Nucleus accumbens (tissue), 56 donors: ENCODE measurements around the gene TRAK2.

Source experiments
- DNase-seq, 56 donors: peaks; one replicate each; lab custom pipeline; 2025; lab: John Stamatoyannopoulos, UW

Gene TRAK2

GRCh38 chr2:201419986-201420385 lies 31.3 kb downstream of the TRAK2 start:
- DNase-seq = no peak

GRCh38 chr2:201419057-201419635 lies 32.1 kb downstream of the TRAK2 start:
- no peak for DNase-seq

GRCh38 chr2:201415149-201415548 lies 36.1 kb downstream of the TRAK2 start:
- no peak for DNase-seq

GRCh38 chr2:201414099-201415023 lies 36.9 kb downstream of the TRAK2 start:
- no peak for DNase-seq

GRCh38 chr2:201413552-201413951 lies 37.7 kb downstream of the TRAK2 start:
- no peak for DNase-seq

- DNase-seq = no peak
These were observed 38.1 kb downstream of the TRAK2 start for GRCh38 chr2:201413143-201413542.

- no peak for DNase-seq
These were observed 39.8 kb downstream of the TRAK2 start for GRCh38 chr2:201411421-201411820.

- no peak for DNase-seq
These were observed 42.3 kb downstream of the TRAK2 start for GRCh38 chr2:201408931-201409330.

GRCh38 chr2:201407265-201407664 lies 44.0 kb downstream of the TRAK2 start:
- no peak for DNase-seq

GRCh38 chr2:201406077-201406662 lies 45.1 kb downstream of the TRAK2 start:
- DNase-seq = no peak

- DNase-seq = no peak
These were observed 46.5 kb downstream of the TRAK2 start for GRCh38 chr2:201404699-201405280.

- DNase-seq = no peak
These were observed 47.4 kb downstream of the TRAK2 start for GRCh38 chr2:201403880-201404279.

- no peak for DNase-seq
These were observed 48.4 kb downstream of the TRAK2 start for GRCh38 chr2:201402651-201403562.

- DNase-seq = no peak
These were observed 49.4 kb downstream of the TRAK2 start for GRCh38 chr2:201401815-201402214.

GRCh38 chr2:201396595-201396994 lies 54.7 kb downstream of the TRAK2 start:
- DNase-seq = no peak

GRCh38 chr2:201383136-201383535 lies 68.1 kb downstream of the TRAK2 start:
- no peak for DNase-seq

- no peak for DNase-seq
These were observed 72.5 kb downstream of the TRAK2 start for GRCh38 chr2:201378496-201379397.

- no peak for DNase-seq
These were observed 74.0 kb downstream of the TRAK2 start for GRCh38 chr2:201377218-201377617.

GRCh38 chr2:201369775-201370174 lies 81.5 kb downstream of the TRAK2 start:
- no peak for DNase-seq
